B cell (primary cell): ENCODE results near the gene NUBPL. TPM values are rescaled to one million over a fixed set of nuclear protein-coding genes. Genes with fewer than 3 reads are reported as not detected.

Source experiments
- ATAC-seq: fragments of 200-7000 bp; cut with Tn5 transposase; one replicate; pipeline ENCODE4 v1.10.0; 2021; ENCODE audit warnings: low read depth, mild to moderate bottlenecking, moderate number of reproducible peaks, moderate library complexity
- CTCF ChIA-PET: fragments of 350-600 bp; sonication (Branson Sonifier 250); formaldehyde crosslinking; loops from one replicate; lab custom pipeline; 2021; ENCODE audit warnings: antibody characterized with exemption, inconsistent platforms; lab: Charles Lee
- POLR2A ChIA-PET: fragments of 350-600 bp; sonication (Branson Sonifier 250); formaldehyde crosslinking; loops from one replicate; lab custom pipeline; 2021; ENCODE audit warnings: antibody characterized with exemption; lab: Charles Lee
- DNase-seq: peaks from one replicate; pipeline ENCODE4 v3.0.0; 2013
- H2AFZ ChIP-seq: 2 replicates; pipeline ENCODE4 v1.6.1; 2012; ENCODE audit warnings: mild to moderate bottlenecking, low read depth, low read length; ENCODE audit not compliant: insufficient read depth, poor library complexity, severe bottlenecking
- H3K27ac ChIP-seq, 2 donors: 1 replicate in 1 of 2; 2 replicates in 1 of 2; pipeline ENCODE4 v1.5.1; 2012 to 2013; ENCODE audit warnings: low read length in 2 of 2, mild to moderate bottlenecking in 2 of 2, moderate library complexity in 1 of 2
- H3K27me3 ChIP-seq, 4 experiments: fragments of 200-600 bp in 1 of 4; sonication (generic) in 1 of 4; replicated peaks in 1 of 4; 1 replicate in 2 of 4; 2 replicates in 2 of 4; pipeline versions ENCODE4 v1.6.1 to v1.7.0; 2013 to 2016; ENCODE audit warnings: low read length in 3 of 4, mild to moderate bottlenecking in 2 of 4, mixed read lengths in 1 of 4, moderate library complexity in 1 of 4; ENCODE audit not compliant: insufficient read depth in 4 of 4, control insufficient read depth in 3 of 4; ENCODE audit errors: control extremely low read depth in 1 of 4
- H3K36me3 ChIP-seq, 2 experiments: replicated peaks in 1 of 2; 1 replicate in 1 of 2; 2 replicates in 1 of 2; pipeline versions ENCODE4 v1.6.1 to v1.7.1; 2013; ENCODE audit warnings: low read length in 1 of 2; ENCODE audit not compliant: insufficient read depth in 2 of 2, control insufficient read depth in 1 of 2; ENCODE audit errors: control extremely low read depth in 1 of 2, extremely low read depth in 1 of 2
- H3K4me1 ChIP-seq, 2 donors: fragments of 200-600 bp in 1 of 2; sonication (generic) in 1 of 2; 1 replicate in 1 of 2; 2 replicates in 1 of 2; pipeline versions ENCODE4 v1.5.1 to v1.6.1; 2013 to 2017; ENCODE audit warnings: low read length in 2 of 2; ENCODE audit not compliant: control insufficient read depth in 2 of 2, insufficient read depth in 2 of 2
- H3K4me2 ChIP-seq: replicated peaks from 2 replicates; pipeline ENCODE3; 2012; ENCODE audit warnings: mild to moderate bottlenecking, low read depth, low read length; ENCODE audit not compliant: poor library complexity, severe bottlenecking
- H3K4me3 ChIP-seq, 5 experiments: fragments of 200-600 bp in 1 of 5; sonication (generic) in 1 of 5; 1 replicate in 3 of 5; 2 replicates in 2 of 5; pipeline versions ENCODE4 v1.5.1 to v1.7.0; 2011 to 2016; ENCODE audit warnings: low read length in 4 of 5, mild to moderate bottlenecking in 4 of 5, low read depth in 2 of 5, control low read depth in 1 of 5, moderate library complexity in 1 of 5; ENCODE audit not compliant: insufficient read depth in 1 of 5; ENCODE audit errors: control extremely low read depth in 1 of 5, extremely low read depth in 1 of 5
- H3K79me2 ChIP-seq: fragments of 200-600 bp; sonication (generic); one replicate; pipeline ENCODE4 v1.6.0; 2016; ENCODE audit warnings: low read length; ENCODE audit not compliant: control insufficient read depth, insufficient read depth
- H3K9ac ChIP-seq: fragments of 200-600 bp; sonication (generic); 2 replicates; pipeline ENCODE4 v1.6.1; 2017; ENCODE audit warnings: mild to moderate bottlenecking, low read length, moderate library complexity
- H3K9me3 ChIP-seq, 3 donors: one replicate each; pipeline versions ENCODE4 v1.6.1 to v1.7.1; 2013; ENCODE audit warnings: low read length in 2 of 3; ENCODE audit not compliant: control insufficient read depth in 2 of 3, insufficient read depth in 1 of 3; ENCODE audit errors: control extremely low read depth in 1 of 3
- H4K20me1 ChIP-seq: 2 replicates; pipeline ENCODE4 v1.6.0; 2012; ENCODE audit warnings: mild to moderate bottlenecking, low read length; ENCODE audit not compliant: insufficient read depth, control insufficient read depth, poor library complexity, severe bottlenecking
- H3K27ac Mint-ChIP-seq: one replicate; pipeline ENCODE4 v1.8.0; 2021; ENCODE audit warnings: mixed read lengths
- H3K27me3 Mint-ChIP-seq: one replicate; pipeline ENCODE4 v1.8.0; 2021; ENCODE audit warnings: mixed read lengths
- H3K4me1 Mint-ChIP-seq: one replicate; pipeline ENCODE4 v1.8.0; 2021; ENCODE audit warnings: mixed read lengths
- H3K4me3 Mint-ChIP-seq: one replicate; pipeline ENCODE4 v1.8.0; 2021; ENCODE audit warnings: mixed read lengths
- H3K9me3 Mint-ChIP-seq: one replicate; pipeline ENCODE4 v1.8.0; 2022; ENCODE audit warnings: mixed read lengths; ENCODE audit not compliant: insufficient read depth
- EZH2 ChIP-seq: IDR thresholded peaks from 2 replicates; pipeline ENCODE4 v1.6.1; 2012; ENCODE audit warnings: borderline replicate concordance, low read depth, mild to moderate bottlenecking, moderate library complexity, low read length; ENCODE audit not compliant: insufficient read depth, poor library complexity, severe bottlenecking
- WGBS: methylation state at CpG from one replicate; pipeline ENCODE4 v1.1.5; 2013; ENCODE audit warnings: missing lambda C conversion rate; ENCODE audit not compliant: insufficient coverage; 5-methylcytosine and 5-hydroxymethylcytosine counted together
- intact Hi-C: fragments of 100-400 bp; cut with micrococcal nuclease; formaldehyde crosslinking; loops from one replicate; pipeline ENCODE4 v1.10.0; 2022
- polyA plus RNA-seq: library from polyadenylated mRNA; depleted of rRNA; stranded (reverse); fragments of >200 nt; gene quantifications from 2 replicates; pipeline ENCODE4 v1.2.3, GENCODE V29; 2012
- total RNA-seq, 2 donors: library from RNA; stranded (reverse); fragments of 120-200 nt in 1 of 2; gene quantifications; 1 replicate in 1 of 2; 2 replicates in 1 of 2; pipeline versions ENCODE4 v1.2.3 to v1.2.4, GENCODE V29; 2013 to 2022
- TF ChIP-seq, protein P1 (sequence below): fragments of 200-600 bp; IDR thresholded peaks from one replicate; pipeline ENCODE4 v1.8.0; 2022; ENCODE audit warnings: antibody characterized with exemption, mild to moderate bottlenecking

Gene NUBPL
- total and polyA plus RNA-seq, 2 donors (not counting 1 experiment from before 2014, with no cell fraction given): 1.9 to 14.2 TPM

DNA sequence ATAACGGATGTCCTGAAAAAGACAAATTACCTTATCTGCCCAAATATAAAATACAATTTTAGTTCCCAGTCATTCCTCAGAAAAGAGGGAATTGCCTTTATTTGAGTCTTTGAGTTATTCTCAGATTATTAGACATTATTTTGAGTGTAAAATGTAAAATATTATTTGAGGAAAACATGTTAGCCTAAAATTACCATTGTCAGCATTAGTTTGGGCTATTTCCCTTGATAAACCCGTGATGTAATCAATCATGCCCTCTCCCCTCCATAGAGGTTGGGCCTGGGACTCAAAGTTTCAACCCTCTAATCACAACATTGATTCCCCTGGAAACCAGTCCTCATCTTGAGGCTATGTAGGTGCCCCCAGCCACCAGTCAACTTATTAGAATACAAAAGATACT lies 213.4 kb downstream of the NUBPL start:
- Mint-ChIP-seq H3K9me3 (no peaks in the 10 kb centered on the region), H3K4me3 (no peak overlapping the region), H3K27me3 (no peaks in the 10 kb centered on the region), H3K27ac (no peak overlapping the region), H3K4me1 (peaks cover 3% of the 10 kb centered on the region)
- no peak for ATAC-seq
- Histone ChIP-seq H3K27me3 (no peaks in the 10 kb centered on the region), H3K27ac (no peak overlapping the region), H3K4me3 (no peak overlapping the region), H3K36me3 (peaks cover 1 to 4% of the 10 kb centered on the region in 2 experiments), H3K9me3 (no peaks in the 10 kb centered on the region), H3K79me2 (no peaks in the 10 kb centered on the region), H3K9ac (no peak overlapping the region), H3K4me1 (no peaks in the 10 kb centered on the region), H3K4me2 (no peak overlapping the region), H2AFZ (no peak overlapping the region), H4K20me1 (no peaks in the 10 kb centered on the region)
- CTCF ChIA-PET: no interaction called here
- POLR2A ChIA-PET: no interaction called here
- intact Hi-C loops: no loop called here
- WGBS: 100% methylated on average over 1 of the region's 2 CpGs
- no peak for TF ChIP-seq EZH2
- TF ChIP-seq, protein P1, sequence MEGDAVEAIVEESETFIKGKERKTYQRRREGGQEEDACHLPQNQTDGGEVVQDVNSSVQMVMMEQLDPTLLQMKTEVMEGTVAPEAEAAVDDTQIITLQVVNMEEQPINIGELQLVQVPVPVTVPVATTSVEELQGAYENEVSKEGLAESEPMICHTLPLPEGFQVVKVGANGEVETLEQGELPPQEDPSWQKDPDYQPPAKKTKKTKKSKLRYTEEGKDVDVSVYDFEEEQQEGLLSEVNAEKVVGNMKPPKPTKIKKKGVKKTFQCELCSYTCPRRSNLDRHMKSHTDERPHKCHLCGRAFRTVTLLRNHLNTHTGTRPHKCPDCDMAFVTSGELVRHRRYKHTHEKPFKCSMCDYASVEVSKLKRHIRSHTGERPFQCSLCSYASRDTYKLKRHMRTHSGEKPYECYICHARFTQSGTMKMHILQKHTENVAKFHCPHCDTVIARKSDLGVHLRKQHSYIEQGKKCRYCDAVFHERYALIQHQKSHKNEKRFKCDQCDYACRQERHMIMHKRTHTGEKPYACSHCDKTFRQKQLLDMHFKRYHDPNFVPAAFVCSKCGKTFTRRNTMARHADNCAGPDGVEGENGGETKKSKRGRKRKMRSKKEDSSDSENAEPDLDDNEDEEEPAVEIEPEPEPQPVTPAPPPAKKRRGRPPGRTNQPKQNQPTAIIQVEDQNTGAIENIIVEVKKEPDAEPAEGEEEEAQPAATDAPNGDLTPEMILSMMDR: no peak
- no peak for DNase-seq

DNA sequence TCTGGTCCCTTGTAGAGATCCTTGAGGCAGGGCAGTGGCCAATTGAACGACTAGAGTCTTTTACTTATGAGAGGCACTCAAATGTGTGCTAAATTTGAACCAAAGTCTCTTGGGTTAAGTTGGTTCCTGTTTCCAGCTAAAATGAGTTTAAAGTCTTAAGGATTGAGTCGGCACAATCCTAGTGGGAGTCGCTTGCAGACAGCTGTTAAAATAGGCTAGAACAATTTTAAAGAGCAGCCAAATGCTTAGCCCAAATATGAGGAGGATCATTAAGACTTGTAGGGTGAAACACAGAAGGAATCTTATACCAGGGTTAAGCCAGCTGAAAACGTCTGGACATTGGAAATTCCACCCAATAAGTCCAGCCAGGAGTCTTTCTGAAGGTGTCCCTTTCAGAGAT lies 216.1 kb downstream of the NUBPL start:
- WGBS: 86% methylated on average over 4 of the region's 4 CpGs
- ATAC-seq (no peak), DNase-seq (no peak)
- no peak overlapping the region for H3K4me2 ChIP-seq
- POLR2A ChIA-PET: no interaction called here
- H3K9me3 ChIP-seq: peaks cover 0 to 11% (median 10%) of the 10 kb centered on the region in 3 donors
- peaks cover 1 to 4% of the 10 kb centered on the region in 2 experiments for H3K36me3 ChIP-seq
- Mint-ChIP-seq H3K4me3 (no peak overlapping the region), H3K4me1 (no peaks in the 10 kb centered on the region), H3K27ac (no peak overlapping the region), H3K9me3 (peaks cover 4% of the 10 kb centered on the region), H3K27me3 (no peaks in the 10 kb centered on the region)
- H3K27me3 ChIP-seq: no peaks in the 10 kb centered on the region
- H3K79me2 ChIP-seq: no peaks in the 10 kb centered on the region
- intact Hi-C loops: no loop called here
- CTCF ChIA-PET: no interaction called here
- H3K27ac ChIP-seq: no peak overlapping the region
- H2AFZ ChIP-seq: no peak overlapping the region
- no peaks in the 10 kb centered on the region for H3K4me1 ChIP-seq
- no peak overlapping the region for H3K9ac ChIP-seq
- TF ChIP-seq, protein P1: no peak
- TF ChIP-seq EZH2: no peak
- no peaks in the 10 kb centered on the region for H4K20me1 ChIP-seq
- no peak overlapping the region for H3K4me3 ChIP-seq
